Panc1 (cell line): Measurements from ENCODE around the gene PARD3. TPM values are rescaled to one million over a fixed set of nuclear protein-coding genes. Genes with fewer than 3 reads are reported as not detected.

Experiments used
- ATAC-seq: fragments of 200-7000 bp; cut with Tn5 transposase; 2 replicates; pipeline ENCODE4 v1.9.1; 2020; ENCODE audit warnings: mild to moderate bottlenecking, moderate library complexity
- BruUV-seq: library from RNA; stranded (reverse); fragments of 400-500 nt; replicated peaks from 2 replicates; lab custom pipeline; 2021; lab: Mats Ljungman, UMichigan
- CTCF ChIA-PET: fragments of 300-600 bp; sonication (Branson Sonifier 250); formaldehyde crosslinking; loops from one replicate; lab custom pipeline; 2022; ENCODE audit warnings: antibody characterized with exemption; lab: Charles Lee
- POLR2A ChIA-PET: fragments of 300-600 bp; sonication (Branson Sonifier 250); formaldehyde crosslinking; loops from one replicate; lab custom pipeline; 2022; ENCODE audit warnings: antibody characterized with exemption; lab: Charles Lee
- DNase-seq: peaks from one replicate; pipeline ENCODE4 v3.0.0-alpha.2; 2010; ENCODE audit warnings: low read depth, low spot score
- H3K27ac ChIP-seq: 2 replicates; pipeline ENCODE4 v1.5.1; 2011; ENCODE audit warnings: mild to moderate bottlenecking, low read length, inconsistent platforms
- H3K27me3 ChIP-seq: fragments of 200-500 bp; sonication (Bioruptor generic); 2 replicates; pipeline ENCODE4 v1.6.0; 2014; ENCODE audit warnings: low read length, inconsistent platforms; ENCODE audit not compliant: control insufficient read depth, insufficient read depth
- H3K36me3 ChIP-seq: fragments of 200-500 bp; sonication (Bioruptor generic); 2 replicates; pipeline ENCODE4 v1.5.1; 2014; ENCODE audit warnings: inconsistent platforms, mild to moderate bottlenecking, low read length, moderate library complexity; ENCODE audit not compliant: control insufficient read depth, insufficient read depth
- H3K4me1 ChIP-seq: 2 replicates; pipeline ENCODE4 v1.5.1; 2011; ENCODE audit warnings: inconsistent platforms, mild to moderate bottlenecking, low read length, moderate library complexity; ENCODE audit not compliant: control insufficient read depth, insufficient read depth
- H3K4me3 ChIP-seq, 2 experiments: 2 replicates each; pipeline ENCODE4 v1.5.1; 2011 to 2012; ENCODE audit warnings: low read depth in 2 of 2, low read length in 2 of 2, mild to moderate bottlenecking in 2 of 2, inconsistent platforms in 1 of 2, moderate library complexity in 1 of 2
- H3K9me3 ChIP-seq: fragments of 200-500 bp; sonication (Bioruptor generic); 2 replicates; pipeline ENCODE4 v1.5.1; 2014; ENCODE audit warnings: low read depth, mild to moderate bottlenecking, inconsistent platforms, low read length, moderate library complexity; ENCODE audit not compliant: control insufficient read depth, insufficient read depth
- POLR2AphosphoS5 ChIP-seq: IDR thresholded peaks from 2 replicates; pipeline ENCODE4 v1.6.1; 2012; ENCODE audit warnings: mild to moderate bottlenecking, low read depth, low read length, moderate library complexity
- SIN3A ChIP-seq: IDR thresholded peaks from 2 replicates; pipeline ENCODE4 v1.6.1; 2012; ENCODE audit warnings: low read depth, mild to moderate bottlenecking, low read length, moderate library complexity, borderline replicate concordance; ENCODE audit not compliant: insufficient read depth
- TCF7L2 ChIP-seq: IDR thresholded peaks from 2 replicates; pipeline ENCODE4 v1.6.1; 2011; ENCODE audit warnings: mild to moderate bottlenecking, low read depth, low read length, inconsistent platforms
- in situ Hi-C: cut with HindIII; loops from 2 replicates; pipeline ENCODE4 v1.10.0; 2016; ENCODE audit warnings: low sequenced_read_pairs, low pct_unique_long_range_greater_than_20kb
- intact Hi-C: fragments of 100-400 bp; cut with micrococcal nuclease; formaldehyde crosslinking; loops from one replicate; pipeline ENCODE4 v1.10.0; 2022; ENCODE audit not compliant: unreplicated experiment
- total RNA-seq: library from RNA; stranded (reverse); gene quantifications from one replicate; pipeline ENCODE4 v1.2.1, GENCODE V29; 2021; ENCODE audit not compliant: unreplicated experiment
- TF ChIP-seq, protein P1 (sequence below): fragments of 450-650 bp; IDR thresholded peaks from 2 replicates; pipeline ENCODE4 v1.5.1; 2017; ENCODE audit warnings: mild to moderate bottlenecking
- TF ChIP-seq, protein P2 (sequence below), 2 experiments: IDR thresholded peaks; 2 replicates each; pipeline ENCODE4 v1.6.1; 2011 to 2012; ENCODE audit warnings: low read depth in 2 of 2, control low read depth in 1 of 2, low read length in 1 of 2, mild to moderate bottlenecking in 1 of 2, moderate library complexity in 1 of 2; ENCODE audit not compliant: insufficient read depth in 1 of 2

The PARD3 gene
- total RNA-seq, 1 experiment from 2014 or later: 29.8 TPM

DNA sequence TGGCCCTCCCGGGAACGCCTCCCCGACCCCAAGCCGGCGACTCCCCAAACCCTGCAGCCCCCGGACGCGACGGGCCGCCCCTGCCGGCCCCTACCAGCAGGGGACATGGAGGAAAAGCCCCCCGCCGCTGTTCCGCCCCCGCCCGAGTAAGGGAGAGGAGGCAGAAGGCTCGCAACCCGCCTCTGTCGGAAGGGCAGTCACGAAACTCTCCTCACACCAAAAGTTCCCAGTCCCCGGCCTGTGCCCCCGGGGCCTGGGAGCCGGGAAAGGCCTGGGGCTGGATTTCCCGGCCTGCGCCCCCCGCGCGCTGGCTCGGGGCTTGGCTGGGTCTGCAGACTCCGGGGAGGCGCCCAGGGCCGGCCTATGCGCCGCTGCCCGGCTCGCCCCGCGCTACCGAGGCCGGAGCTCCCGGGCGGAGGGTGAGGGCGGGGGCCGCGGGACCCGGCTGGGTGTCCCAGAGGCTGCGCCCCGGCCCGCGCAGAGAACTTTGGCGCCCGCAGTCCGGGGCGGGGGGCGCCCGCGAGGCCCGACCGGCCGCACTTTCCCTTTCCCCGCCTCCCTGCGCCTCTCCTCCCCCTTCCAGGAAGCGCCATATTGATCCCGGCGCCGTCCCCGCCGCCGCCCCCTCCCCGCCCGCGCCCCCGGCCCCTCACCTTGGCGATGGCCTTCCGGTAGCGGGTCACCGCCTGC, 728 bp downstream of the PARD3 start:
- peak; percentile 73 for ATAC-seq
- DNase-seq: no peak
- intact Hi-C loops (loop anchor here (10.0 kb wide), 1 partner anchor 150 kb away; no protein-coding TSS in a partner anchor), in situ Hi-C loops (no loop called here)
- TF ChIP-seq, protein P1, sequence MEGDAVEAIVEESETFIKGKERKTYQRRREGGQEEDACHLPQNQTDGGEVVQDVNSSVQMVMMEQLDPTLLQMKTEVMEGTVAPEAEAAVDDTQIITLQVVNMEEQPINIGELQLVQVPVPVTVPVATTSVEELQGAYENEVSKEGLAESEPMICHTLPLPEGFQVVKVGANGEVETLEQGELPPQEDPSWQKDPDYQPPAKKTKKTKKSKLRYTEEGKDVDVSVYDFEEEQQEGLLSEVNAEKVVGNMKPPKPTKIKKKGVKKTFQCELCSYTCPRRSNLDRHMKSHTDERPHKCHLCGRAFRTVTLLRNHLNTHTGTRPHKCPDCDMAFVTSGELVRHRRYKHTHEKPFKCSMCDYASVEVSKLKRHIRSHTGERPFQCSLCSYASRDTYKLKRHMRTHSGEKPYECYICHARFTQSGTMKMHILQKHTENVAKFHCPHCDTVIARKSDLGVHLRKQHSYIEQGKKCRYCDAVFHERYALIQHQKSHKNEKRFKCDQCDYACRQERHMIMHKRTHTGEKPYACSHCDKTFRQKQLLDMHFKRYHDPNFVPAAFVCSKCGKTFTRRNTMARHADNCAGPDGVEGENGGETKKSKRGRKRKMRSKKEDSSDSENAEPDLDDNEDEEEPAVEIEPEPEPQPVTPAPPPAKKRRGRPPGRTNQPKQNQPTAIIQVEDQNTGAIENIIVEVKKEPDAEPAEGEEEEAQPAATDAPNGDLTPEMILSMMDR: peak; percentile 32; the same call in 1 of the 2 replicates
- no peak for TF ChIP-seq POLR2AphosphoS5
- H3K27ac ChIP-seq: peak overlapping the region; percentile 51; the same call in 1 of the 2 replicates
- ChIA-PET CTCF (no interaction called here), POLR2A (interaction anchor here (0.5 kb wide), 1 partner anchor 98 kb away, joined by 17 read pairs; no protein-coding TSS in a partner anchor)
- no peaks in the 10 kb centered on the region; the same call in 1 of the 2 replicates for H3K36me3 ChIP-seq
- BruUV-seq: no TSS peak
- H3K27me3 ChIP-seq: no peaks in the 10 kb centered on the region
- H3K4me1 ChIP-seq: peaks cover 22% of the 10 kb centered on the region
- peak overlapping the region; percentile 61 to 70 for H3K4me3 ChIP-seq
- H3K9me3 ChIP-seq: no peaks in the 10 kb centered on the region

DNA sequence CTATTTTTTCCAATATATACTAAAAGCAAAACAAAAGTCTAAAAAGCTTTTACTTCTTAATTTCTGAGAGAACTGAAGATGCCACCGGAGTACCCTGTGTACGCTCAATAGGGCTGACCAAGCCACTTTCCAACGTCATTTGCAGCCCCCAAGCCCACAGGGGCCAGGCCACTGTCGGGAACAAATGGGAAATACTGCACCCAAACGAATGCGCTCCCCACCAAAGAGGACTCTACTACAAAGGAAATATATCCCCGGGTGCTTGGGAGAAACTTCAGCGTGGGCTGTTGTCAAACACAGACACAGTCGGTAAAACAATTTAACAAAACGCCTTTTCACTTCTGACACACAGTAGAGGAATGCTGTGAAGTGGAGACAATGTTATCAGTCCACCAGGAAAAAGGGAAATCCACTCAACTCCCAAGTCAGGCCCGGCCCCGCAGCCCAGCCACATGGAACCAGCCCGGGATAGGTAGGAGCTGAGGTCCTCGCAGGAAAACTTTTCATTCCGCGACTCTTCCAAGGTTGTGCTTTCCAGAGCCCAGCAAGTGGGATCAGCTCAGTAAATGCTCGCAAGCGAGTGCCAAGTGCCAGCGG, 1.4 kb downstream of the PARD3 start:
- Histone ChIP-seq H3K9me3 (no peaks in the 10 kb centered on the region), H3K4me1 (peaks cover 28% of the 10 kb centered on the region), H3K36me3 (no peaks in the 10 kb centered on the region; the same call in 1 of the 2 replicates), H3K27me3 (no peaks in the 10 kb centered on the region), H3K27ac (peak overlapping the region; percentile 51; the same call in 1 of the 2 replicates), H3K4me3 (peak overlapping the region; percentile 61 to 70)
- intact Hi-C loops: loop anchor here (10.0 kb wide), 1 partner anchor 149 kb away; no protein-coding TSS in a partner anchor
- TF ChIP-seq SIN3A: no peak
- TF ChIP-seq POLR2AphosphoS5: no peak
- no peak for TF ChIP-seq TCF7L2
- TF ChIP-seq, protein P1: no peak
- TF ChIP-seq, protein P2, sequence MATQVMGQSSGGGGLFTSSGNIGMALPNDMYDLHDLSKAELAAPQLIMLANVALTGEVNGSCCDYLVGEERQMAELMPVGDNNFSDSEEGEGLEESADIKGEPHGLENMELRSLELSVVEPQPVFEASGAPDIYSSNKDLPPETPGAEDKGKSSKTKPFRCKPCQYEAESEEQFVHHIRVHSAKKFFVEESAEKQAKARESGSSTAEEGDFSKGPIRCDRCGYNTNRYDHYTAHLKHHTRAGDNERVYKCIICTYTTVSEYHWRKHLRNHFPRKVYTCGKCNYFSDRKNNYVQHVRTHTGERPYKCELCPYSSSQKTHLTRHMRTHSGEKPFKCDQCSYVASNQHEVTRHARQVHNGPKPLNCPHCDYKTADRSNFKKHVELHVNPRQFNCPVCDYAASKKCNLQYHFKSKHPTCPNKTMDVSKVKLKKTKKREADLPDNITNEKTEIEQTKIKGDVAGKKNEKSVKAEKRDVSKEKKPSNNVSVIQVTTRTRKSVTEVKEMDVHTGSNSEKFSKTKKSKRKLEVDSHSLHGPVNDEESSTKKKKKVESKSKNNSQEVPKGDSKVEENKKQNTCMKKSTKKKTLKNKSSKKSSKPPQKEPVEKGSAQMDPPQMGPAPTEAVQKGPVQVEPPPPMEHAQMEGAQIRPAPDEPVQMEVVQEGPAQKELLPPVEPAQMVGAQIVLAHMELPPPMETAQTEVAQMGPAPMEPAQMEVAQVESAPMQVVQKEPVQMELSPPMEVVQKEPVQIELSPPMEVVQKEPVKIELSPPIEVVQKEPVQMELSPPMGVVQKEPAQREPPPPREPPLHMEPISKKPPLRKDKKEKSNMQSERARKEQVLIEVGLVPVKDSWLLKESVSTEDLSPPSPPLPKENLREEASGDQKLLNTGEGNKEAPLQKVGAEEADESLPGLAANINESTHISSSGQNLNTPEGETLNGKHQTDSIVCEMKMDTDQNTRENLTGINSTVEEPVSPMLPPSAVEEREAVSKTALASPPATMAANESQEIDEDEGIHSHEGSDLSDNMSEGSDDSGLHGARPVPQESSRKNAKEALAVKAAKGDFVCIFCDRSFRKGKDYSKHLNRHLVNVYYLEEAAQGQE (IDR thresholded peaks at IDR 0.05; ENCODE audit: insufficient read depth in 1 of 2, low read depth in 2 of 2, low read length in 1 of 2): no peak
- ATAC-seq (peak; percentile 33; the same call in 1 of the 2 replicates), DNase-seq (no peak)
- CTCF ChIA-PET: no interaction called here
- no TSS peak for BruUV-seq
- POLR2A ChIA-PET: interaction anchor here (0.5 kb wide), 1 partner anchor 97 kb away, joined by 17 read pairs; no protein-coding TSS in a partner anchor
- in situ Hi-C loops: no loop called here
